ENCODE measurements around the gene UGCG. TPM values are rescaled to one million over a fixed set of nuclear protein-coding genes. Genes with fewer than 3 reads are reported as not detected.

UGCG gene
- total and polyA plus RNA-seq, 2 of the 8 experiments (the other 6 are each of a cell fraction or from before 2014, with no cell fraction given), result 14.9 to 34.0 TPM

GRCh38 chr9:111952559-111952958 is 55.9 kb downstream of the UGCG start:
- Histone ChIP-seq H2BK5ac (ENCODE audit: low read depth, low read length) (no peak overlapping the region), H2AK5ac (ENCODE audit: low read depth, low read length) (no peak overlapping the region), H4K91ac (replicated peaks; ENCODE audit: insufficient read length, low read length) (no peak overlapping the region), H2BK12ac (ENCODE audit: low read depth, low read length) (no peak overlapping the region), H4K8ac (ENCODE audit: extremely low read depth, insufficient read depth, low read length) (no peak overlapping the region), H3K9ac (replicated peaks in 1 of 4; ENCODE audit: extremely low read depth in 1 of 4, low read depth in 3 of 4, low read length in 3 of 4) (no peak overlapping the region), H3K23me2 (ENCODE audit: low read depth, low read length) (no peaks in the 10 kb centered on the region), H3K27ac (ENCODE audit: low read depth, low read length) (no peak overlapping the region), H3K27me3 (replicated peaks in 1 of 4; ENCODE audit: control insufficient read depth in 3 of 4, extremely low read depth in 1 of 4, insufficient read depth in 3 of 4, low read length in 3 of 4) (no peaks in the 10 kb centered on the region), H3K4me1 (replicated peaks in 1 of 4; ENCODE audit: control insufficient read depth in 3 of 4, insufficient read depth in 4 of 4, low read length in 3 of 4) (peaks cover 0 to 3% (median 1%) of the 10 kb centered on the region in 4 experiments; a peak in 2 of 7 replicates), H3K9me3 (ENCODE audit: insufficient read depth in 2 of 2, low read depth in 1 of 2, low read length in 1 of 2) (no peaks in the 10 kb centered on the region), H4K20me1 (replicated peaks in 1 of 2; ENCODE audit: control insufficient read depth in 1 of 2, insufficient read depth in 2 of 2, low read length in 2 of 2) (no peaks in the 10 kb centered on the region), H2AFZ (ENCODE audit: low read length) (no peak overlapping the region), H3K23ac (ENCODE audit: insufficient read length) (no peak overlapping the region), H3K36me3 (ENCODE audit: control insufficient read depth in 2 of 4, insufficient read depth in 4 of 4, low read length in 3 of 4) (no peaks in the 10 kb centered on the region), H3K18ac (ENCODE audit: extremely low read depth, low read length) (no peak overlapping the region), H2BK120ac (replicated peaks; ENCODE audit: low read depth, low read length) (no peak overlapping the region), H4K5ac (ENCODE audit: insufficient read length, low read depth, low read length) (no peak overlapping the region), H3K79me2 (ENCODE audit: control insufficient read depth in 1 of 2, insufficient read depth in 2 of 2, low read length in 2 of 2) (no peaks in the 10 kb centered on the region), H3K4me2 (ENCODE audit: insufficient read depth in 1 of 2, low read depth in 2 of 2, low read length in 2 of 2) (no peak overlapping the region), H2BK20ac (ENCODE audit: low read length) (no peak overlapping the region), H2BK15ac (ENCODE audit: low read length) (no peak overlapping the region), H3K4me3 (ENCODE audit: extremely low read depth in 1 of 4, insufficient read depth in 2 of 4, low read depth in 3 of 4, low read length in 4 of 4) (no peak overlapping the region), H3K79me1 (ENCODE audit: low read depth, low read length) (no peaks in the 10 kb centered on the region), H3K14ac (ENCODE audit: insufficient read length) (no peak overlapping the region), H3K4ac (replicated peaks; ENCODE audit: insufficient read length, low read depth, low read length) (no peak overlapping the region), H3K56ac (replicated peaks; ENCODE audit: insufficient read length, low read depth, low read length) (no peak overlapping the region)
- WGBS, 2 experiments (ENCODE audit: extremely low coverage in 1 of 2, insufficient coverage in 1 of 2, insufficient read length in 1 of 2, insufficient replicate concordance in 2 of 2, low coverage in 1 of 2, low lambda C conversion rate in 2 of 2, missing lambda C conversion rate in 1 of 2), result 87% methylated on average over 3 of the region's 3 CpGs; no CpG with 5 or more reads in 1 of the 2 experiments
- TF ChIP-seq BCL11A (IDR thresholded peaks at IDR 0.05; ENCODE audit: low read depth in 2 of 2, low read length in 2 of 2), result no peak
- no peak for TF ChIP-seq FOSL1 (IDR thresholded peaks at IDR 0.05; ENCODE audit: insufficient read depth, low read depth, low read length)
- TF ChIP-seq YY1 (IDR thresholded peaks at IDR 0.05; ENCODE audit: low read depth, low read length), result no peak
- FAIRE-seq (no peak), DNase-seq (ENCODE audit: low read depth in 1 of 2, low spot score in 2 of 2) (no peak)
- CTCF ChIA-PET (ENCODE audit: partially characterized antibody), result interaction anchor here (0.6 to 2.3 kb wide), 3 partner anchors 8 to 240 kb away, joined by 3 to 9 read pairs (median 4); no protein-coding TSS in a partner anchor
- POLR2A ChIA-PET (ENCODE audit: partially characterized antibody), result no interaction called here

All from H1 (cell line).